PC-3 (cell line): ENCODE data around the gene SVIP. TPM values are rescaled to one million over a fixed set of nuclear protein-coding genes. Genes with fewer than 3 reads are reported as not detected.
A peak's percentile ranks its signal among the peaks of the same experiment; 100 is the strongest.

Source experiments
- ATAC-seq: fragments of 200-7000 bp; cut with Tn5 transposase; 2 replicates; pipeline ENCODE4 v1.9.1; 2020; ENCODE audit warnings: mild to moderate bottlenecking, moderate library complexity
- BruUV-seq: library from RNA; stranded (reverse); fragments of 400-500 nt; replicated peaks from 2 replicates; lab custom pipeline; 2021; lab: Mats Ljungman, UMichigan
- CTCF ChIA-PET: fragments of 300-600 bp; sonication (Branson Sonifier 250); formaldehyde crosslinking; loops from one replicate; lab custom pipeline; 2022; ENCODE audit warnings: antibody characterized with exemption; lab: Charles Lee
- POLR2A ChIA-PET: fragments of 300-600 bp; sonication (Branson Sonifier 250); formaldehyde crosslinking; loops from one replicate; lab custom pipeline; 2022; ENCODE audit warnings: antibody characterized with exemption; ENCODE audit not compliant: unreplicated experiment; lab: Charles Lee
- DNase-seq: peaks from one replicate; pipeline ENCODE4 v3.0.0-alpha.2; 2015
- H2AFZ ChIP-seq: fragments of 300-600 bp; sonication (generic); 2 replicates; pipeline ENCODE4 v1.6.0; 2016; ENCODE audit warnings: antibody characterized with exemption, low read length
- H3F3A ChIP-seq: fragments of 300-600 bp; sonication (generic); one replicate; pipeline ENCODE4 v1.6.0; 2017; ENCODE audit warnings: antibody characterized with exemption, low read length, control low read depth, mild to moderate bottlenecking; ENCODE audit not compliant: unreplicated experiment
- H3K27ac ChIP-seq: fragments of 300-600 bp; sonication (generic); 2 replicates; pipeline ENCODE4 v1.5.1; 2016; ENCODE audit warnings: mild to moderate bottlenecking, low read length
- H3K27me3 ChIP-seq: fragments of 300-600 bp; sonication (generic); 2 replicates; pipeline ENCODE4 v1.6.1; 2016; ENCODE audit warnings: low read length, mixed read lengths
- H3K36me3 ChIP-seq: fragments of 300-600 bp; sonication (generic); 2 replicates; pipeline ENCODE4 v1.6.1; 2016; ENCODE audit warnings: low read depth, mixed run types, low read length, mixed read lengths
- H3K4me1 ChIP-seq: fragments of 300-600 bp; sonication (generic); 2 replicates; pipeline ENCODE4 v1.5.1; 2016; ENCODE audit warnings: low read length; ENCODE audit not compliant: insufficient read depth
- H3K4me2 ChIP-seq: fragments of 300-600 bp; sonication (generic); 2 replicates; pipeline ENCODE4 v1.6.0; 2016; ENCODE audit warnings: low read length
- H3K4me3 ChIP-seq: fragments of 300-600 bp; sonication (generic); 2 replicates; pipeline ENCODE4 v1.5.1; 2016; ENCODE audit warnings: mild to moderate bottlenecking, low read length, mixed read lengths
- H3K79me2 ChIP-seq: fragments of 300-600 bp; sonication (generic); 2 replicates; pipeline ENCODE4 v1.6.1; 2017; ENCODE audit warnings: low read length, mixed read lengths
- H3K9ac ChIP-seq: fragments of 300-600 bp; sonication (generic); 2 replicates; pipeline ENCODE4 v1.6.0; 2016; ENCODE audit warnings: mild to moderate bottlenecking, low read length
- H3K9me2 ChIP-seq: fragments of 300-600 bp; sonication (generic); replicated peaks from 2 replicates; pipeline ENCODE4 v1.6.1; 2016; ENCODE audit warnings: mixed run types, low read length, mixed read lengths
- H3K9me3 ChIP-seq: fragments of 300-600 bp; sonication (generic); 2 replicates; pipeline ENCODE4 v1.6.1; 2016; ENCODE audit warnings: low read length, mixed read lengths
- H4K20me1 ChIP-seq: fragments of 300-600 bp; sonication (generic); 2 replicates; pipeline ENCODE4 v1.6.1; 2016; ENCODE audit warnings: low read length, mixed read lengths
- EZH2 ChIP-seq: fragments of 300-600 bp; sonication (generic); IDR thresholded peaks from one replicate; pipeline ENCODE4 v1.6.1; 2017; ENCODE audit warnings: antibody characterized with exemption, mild to moderate bottlenecking, low read length; ENCODE audit not compliant: unreplicated experiment
- EZH2phosphoT487 ChIP-seq: fragments of 300-600 bp; sonication (generic); IDR thresholded peaks from 2 replicates; pipeline ENCODE4 v1.6.1; 2018; ENCODE audit warnings: mild to moderate bottlenecking, antibody characterized with exemption, low read length, borderline replicate concordance
- intact Hi-C: fragments of 100-400 bp; cut with micrococcal nuclease; formaldehyde crosslinking; loops from 2 replicates; pipeline ENCODE4 v1.9.0; 2023
- total RNA-seq: library from RNA; depleted of rRNA; stranded (reverse); fragments of >200 nt; gene quantifications from 2 replicates; pipeline ENCODE4 v1.2.3, GENCODE V29; 2014
- TF ChIP-seq, protein P1 (sequence below): fragments of 300-600 bp; sonication (generic); conservative IDR thresholded peaks from 2 replicates; pipeline ENCODE4 v1.5.1; 2017; ENCODE audit warnings: antibody characterized with exemption, low read depth, mild to moderate bottlenecking, low read length

SVIP gene
- total RNA-seq, 1 experiment from 2014 or later = 9.5 TPM

GRCh38 chr11:22808571-22809197 lies 20.9 kb downstream of the SVIP start:
- no peak for TF ChIP-seq EZH2
- CTCF ChIA-PET = interaction anchor here (0.5 kb wide), 1 partner anchor 8 kb away, joined by 3 read pairs; no protein-coding TSS in a partner anchor
- H2AFZ ChIP-seq = no peak overlapping the region

GRCh38 chr11:22807855-22808570 lies 21.6 kb downstream of the SVIP start:
- H3K27me3 ChIP-seq = no peaks in the 10 kb centered on the region
- peaks cover 16% of the 10 kb centered on the region for H3K4me1 ChIP-seq
- H2AFZ ChIP-seq = no peak overlapping the region
- no peak for TF ChIP-seq EZH2phosphoT487
- TF ChIP-seq, protein P1, sequence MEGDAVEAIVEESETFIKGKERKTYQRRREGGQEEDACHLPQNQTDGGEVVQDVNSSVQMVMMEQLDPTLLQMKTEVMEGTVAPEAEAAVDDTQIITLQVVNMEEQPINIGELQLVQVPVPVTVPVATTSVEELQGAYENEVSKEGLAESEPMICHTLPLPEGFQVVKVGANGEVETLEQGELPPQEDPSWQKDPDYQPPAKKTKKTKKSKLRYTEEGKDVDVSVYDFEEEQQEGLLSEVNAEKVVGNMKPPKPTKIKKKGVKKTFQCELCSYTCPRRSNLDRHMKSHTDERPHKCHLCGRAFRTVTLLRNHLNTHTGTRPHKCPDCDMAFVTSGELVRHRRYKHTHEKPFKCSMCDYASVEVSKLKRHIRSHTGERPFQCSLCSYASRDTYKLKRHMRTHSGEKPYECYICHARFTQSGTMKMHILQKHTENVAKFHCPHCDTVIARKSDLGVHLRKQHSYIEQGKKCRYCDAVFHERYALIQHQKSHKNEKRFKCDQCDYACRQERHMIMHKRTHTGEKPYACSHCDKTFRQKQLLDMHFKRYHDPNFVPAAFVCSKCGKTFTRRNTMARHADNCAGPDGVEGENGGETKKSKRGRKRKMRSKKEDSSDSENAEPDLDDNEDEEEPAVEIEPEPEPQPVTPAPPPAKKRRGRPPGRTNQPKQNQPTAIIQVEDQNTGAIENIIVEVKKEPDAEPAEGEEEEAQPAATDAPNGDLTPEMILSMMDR = no peak
- no peak for TF ChIP-seq EZH2
- ChIA-PET POLR2A (no interaction called here), CTCF (no interaction called here)
- H3K9me2 ChIP-seq = no peaks in the 10 kb centered on the region
- no peak overlapping the region for H3K27ac ChIP-seq
- no peaks in the 10 kb centered on the region for H3K79me2 ChIP-seq
- no TSS peak for BruUV-seq
- H3K9ac ChIP-seq = no peak overlapping the region
- H3F3A ChIP-seq = no peaks in the 10 kb centered on the region
- peak; percentile 54 for DNase-seq
- no peaks in the 10 kb centered on the region for H3K9me3 ChIP-seq
- H3K4me3 ChIP-seq = no peak overlapping the region
- H4K20me1 ChIP-seq = no peaks in the 10 kb centered on the region
- ATAC-seq = peak; percentile 91
- peak overlapping the region; percentile 41 for H3K4me2 ChIP-seq
- no peaks in the 10 kb centered on the region for H3K36me3 ChIP-seq
- intact Hi-C loops = no loop called here

More at GRCh38 chr11:22808571-22809197, 20.9 kb downstream of the SVIP start:
- no peak overlapping the region for H3K4me3 ChIP-seq
- intact Hi-C loops = no loop called here
- peaks cover 16% of the 10 kb centered on the region for H3K4me1 ChIP-seq
- POLR2A ChIA-PET = no interaction called here
- no peaks in the 10 kb centered on the region for H3K36me3 ChIP-seq
- H3K27me3 ChIP-seq = no peaks in the 10 kb centered on the region
- no peak overlapping the region for H3K27ac ChIP-seq
- no peaks in the 10 kb centered on the region for H3K9me3 ChIP-seq
- peak overlapping the region; percentile 41 for H3K4me2 ChIP-seq
- no peaks in the 10 kb centered on the region for H3K9me2 ChIP-seq
- no TSS peak for BruUV-seq
- no peaks in the 10 kb centered on the region for H4K20me1 ChIP-seq
- H3K9ac ChIP-seq = no peak overlapping the region
- H3F3A ChIP-seq = no peaks in the 10 kb centered on the region
- no peaks in the 10 kb centered on the region for H3K79me2 ChIP-seq
- ATAC-seq = no peak
- no peak for DNase-seq

DNA sequence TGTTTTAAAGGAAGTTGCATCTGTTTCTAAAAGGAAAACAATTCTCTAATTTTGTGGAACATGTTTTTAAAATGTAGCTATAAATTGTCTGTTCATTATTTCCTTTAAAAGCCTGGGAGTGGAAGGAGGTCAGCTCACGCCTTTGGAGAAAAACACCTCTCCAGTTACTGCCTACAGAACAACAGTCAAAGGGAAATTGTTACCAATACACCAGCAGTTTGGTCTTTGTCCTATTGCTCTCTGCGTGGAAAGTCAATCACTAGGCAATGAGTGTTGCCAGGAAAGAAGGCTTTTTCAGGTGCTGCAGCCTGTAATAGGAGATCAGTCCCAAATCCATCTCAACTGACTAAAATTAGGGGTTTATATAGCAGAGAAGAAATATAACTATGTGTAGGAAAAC lies 22.2 kb downstream of the SVIP start:
- Histone ChIP-seq H4K20me1 (no peaks in the 10 kb centered on the region), H3F3A (no peaks in the 10 kb centered on the region), H3K4me1 (peaks cover 16% of the 10 kb centered on the region), H3K4me3 (no peak overlapping the region), H3K27ac (no peak overlapping the region), H3K4me2 (no peak overlapping the region), H3K27me3 (0 out of 2 replicates have a peak, but pooled peaks cover 3% of the 10 kb centered on the region), H3K36me3 (no peaks in the 10 kb centered on the region), H3K9me2 (no peaks in the 10 kb centered on the region), H3K9me3 (no peaks in the 10 kb centered on the region), H2AFZ (no peak overlapping the region), H3K9ac (no peak overlapping the region), H3K79me2 (no peaks in the 10 kb centered on the region)
- ATAC-seq = no peak
- DNase-seq = no peak
- intact Hi-C loops = no loop called here
- ChIA-PET POLR2A (no interaction called here), CTCF (no interaction called here)
- TF ChIP-seq EZH2 = no peak
- TF ChIP-seq, protein P1 = no peak
- TF ChIP-seq EZH2phosphoT487 = no peak
- BruUV-seq = no TSS peak
